ENCODE results near the gene ARHGAP8.

The ARHGAP8 gene

GRCh38 chr22:44707752-44708151 lies 44.6 kb upstream of the ARHGAP8 start:
- TF ChIP-seq CTCF (IDR thresholded peaks at IDR 0.05; ENCODE audit: low read depth, low read length, missing control alignments) = no peak
- DNase-seq (ENCODE audit: extremely low read depth, low read depth) = no peak
- H3K4me3 ChIP-seq (replicated peaks; ENCODE audit: low read depth, low read length) = no peak overlapping the region

GRCh38 chr22:44709881-44710392 lies 42.4 kb upstream of the ARHGAP8 start:
- no peak overlapping the region for H3K4me3 ChIP-seq (replicated peaks; ENCODE audit: low read depth, low read length)
- TF ChIP-seq CTCF (IDR thresholded peaks at IDR 0.05; ENCODE audit: low read depth, low read length, missing control alignments) = no peak
- DNase-seq (ENCODE audit: extremely low read depth, low read depth) = no peak

GRCh38 chr22:44710474-44711240 lies 41.7 kb upstream of the ARHGAP8 start:
- DNase-seq (ENCODE audit: extremely low read depth, low read depth) = no peak
- H3K4me3 ChIP-seq (replicated peaks; ENCODE audit: low read depth, low read length) = no peak overlapping the region

GRCh38 chr22:44711241-44711560 lies 41.2 kb upstream of the ARHGAP8 start:
- no peak for DNase-seq (ENCODE audit: extremely low read depth, low read depth)
- H3K4me3 ChIP-seq (replicated peaks; ENCODE audit: low read depth, low read length) = no peak overlapping the region
- no peak for TF ChIP-seq CTCF (IDR thresholded peaks at IDR 0.05; ENCODE audit: low read depth, low read length, missing control alignments)

More at GRCh38 chr22:44710474-44711240, 41.7 kb upstream of the ARHGAP8 start:
- no peak for TF ChIP-seq CTCF (IDR thresholded peaks at IDR 0.05; ENCODE audit: low read depth, low read length, missing control alignments)

- no peak for DNase-seq (ENCODE audit: extremely low read depth, low read depth)
- H3K4me3 ChIP-seq (replicated peaks; ENCODE audit: low read depth, low read length) = no peak overlapping the region
- TF ChIP-seq CTCF (IDR thresholded peaks at IDR 0.05; ENCODE audit: low read depth, low read length, missing control alignments) = no peak
Measured at GRCh38 chr22:44711690-44712555, 40.5 kb upstream of the ARHGAP8 start.

GRCh38 chr22:44712962-44713361 lies 39.4 kb upstream of the ARHGAP8 start:
- no peak overlapping the region for H3K4me3 ChIP-seq (replicated peaks; ENCODE audit: low read depth, low read length)
- TF ChIP-seq CTCF (IDR thresholded peaks at IDR 0.05; ENCODE audit: low read depth, low read length, missing control alignments) = no peak
- DNase-seq (ENCODE audit: extremely low read depth, low read depth) = no peak

All from HFF-Myc (cell line).